CD4-positive, alpha-beta T cell treated with Interleukin-4 for 1 hour (primary cell): ENCODE data around the gene RPL12.
"Not testable (repeated sequence)": the region's sequence is repeated elsewhere in the genome, so short reads cannot be mapped to it uniquely, and the experiment has no call there.

ENCODE experiments used
- DNase-seq, 2 donors: peaks; one replicate each; pipeline ENCODE4 v3.0.0-alpha.2; 2020 to 2022

RPL12 gene

DNA sequence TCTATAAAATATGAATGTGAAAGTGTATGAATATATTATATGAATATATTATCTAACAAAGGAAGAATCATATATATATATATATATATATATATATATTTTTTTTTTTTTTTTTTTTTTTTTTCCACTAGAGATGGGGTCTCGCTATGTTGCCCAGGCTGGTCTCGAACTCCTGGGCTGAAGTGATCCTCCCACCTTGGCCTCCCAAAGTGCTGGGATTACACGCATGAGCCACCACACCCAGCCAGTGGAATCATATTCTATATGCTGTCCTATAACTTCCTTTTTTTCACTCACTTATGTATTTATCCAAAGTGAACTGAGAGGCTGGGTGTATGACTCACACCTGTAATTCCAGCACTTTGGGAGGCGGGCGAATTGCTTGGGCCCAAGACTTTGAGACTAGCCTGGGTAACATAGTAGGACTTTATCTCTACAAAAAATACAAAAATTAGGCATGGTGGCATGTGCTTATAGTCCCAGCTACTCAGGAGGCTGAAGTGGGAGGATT, 15.3 kb upstream of the RPL12 start:
- not testable (repeated sequence) for DNase-seq

DNA sequence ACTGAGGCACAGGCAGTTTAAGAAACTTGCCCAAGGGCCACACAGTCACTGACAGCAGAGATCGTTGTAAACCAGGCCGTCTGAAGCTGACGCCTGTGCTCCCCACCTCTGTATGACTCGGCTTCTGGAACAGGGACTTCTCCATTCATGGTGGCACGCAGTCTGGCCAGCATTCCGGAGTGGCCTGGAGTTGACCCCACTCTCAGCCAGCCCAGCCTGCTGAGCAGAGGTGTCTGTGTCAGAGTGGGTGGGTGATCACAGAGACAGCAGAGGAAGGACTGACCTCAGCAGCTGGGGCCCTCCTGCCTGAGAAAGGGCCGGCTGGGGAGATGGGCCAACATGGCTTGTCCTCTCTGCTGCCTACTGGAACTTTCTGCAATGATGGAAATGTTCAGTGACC, 12.7 kb upstream of the RPL12 start:
- no peak for DNase-seq

DNA sequence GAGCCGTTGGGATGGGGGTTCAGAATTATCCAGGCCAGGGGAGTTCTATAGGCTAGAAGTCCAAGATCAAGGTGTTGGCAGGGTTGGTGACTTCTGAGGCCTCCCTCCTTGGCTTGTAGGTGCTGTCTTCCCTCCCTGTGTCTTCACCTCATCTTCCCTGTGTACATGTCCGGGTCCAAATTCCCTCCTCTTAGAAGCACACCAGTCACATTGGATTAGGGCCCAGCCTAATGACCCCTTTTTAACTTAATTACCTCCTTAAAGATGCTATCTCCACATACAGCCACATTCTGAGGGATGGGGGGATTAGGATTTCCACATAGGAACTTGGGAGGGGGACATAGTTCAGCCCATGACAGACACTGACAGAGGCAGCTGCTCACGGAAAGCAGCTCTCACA, 12.2 kb upstream of the RPL12 start:
- DNase-seq = no peak

DNA sequence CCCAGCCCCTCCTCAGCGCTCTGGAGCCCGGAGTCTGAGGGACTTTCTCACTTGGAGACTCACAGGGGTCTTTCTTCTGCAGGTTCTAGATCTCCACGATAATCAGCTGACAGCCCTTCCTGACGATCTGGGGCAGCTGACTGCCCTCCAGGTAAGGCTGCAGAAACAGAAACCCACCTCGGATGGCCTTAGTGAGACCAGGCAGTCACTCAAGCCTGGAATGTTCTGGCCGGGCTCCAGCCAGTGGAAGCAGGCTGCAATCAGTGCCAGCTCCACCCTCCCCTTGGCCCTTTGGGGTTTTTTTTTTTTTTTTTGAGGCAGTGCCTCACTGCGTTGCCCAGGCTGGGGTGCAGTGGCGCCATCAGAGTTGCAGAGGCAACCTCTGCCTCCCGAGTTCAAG, 7.7 kb upstream of the RPL12 start:
- DNase-seq = no peak

DNA sequence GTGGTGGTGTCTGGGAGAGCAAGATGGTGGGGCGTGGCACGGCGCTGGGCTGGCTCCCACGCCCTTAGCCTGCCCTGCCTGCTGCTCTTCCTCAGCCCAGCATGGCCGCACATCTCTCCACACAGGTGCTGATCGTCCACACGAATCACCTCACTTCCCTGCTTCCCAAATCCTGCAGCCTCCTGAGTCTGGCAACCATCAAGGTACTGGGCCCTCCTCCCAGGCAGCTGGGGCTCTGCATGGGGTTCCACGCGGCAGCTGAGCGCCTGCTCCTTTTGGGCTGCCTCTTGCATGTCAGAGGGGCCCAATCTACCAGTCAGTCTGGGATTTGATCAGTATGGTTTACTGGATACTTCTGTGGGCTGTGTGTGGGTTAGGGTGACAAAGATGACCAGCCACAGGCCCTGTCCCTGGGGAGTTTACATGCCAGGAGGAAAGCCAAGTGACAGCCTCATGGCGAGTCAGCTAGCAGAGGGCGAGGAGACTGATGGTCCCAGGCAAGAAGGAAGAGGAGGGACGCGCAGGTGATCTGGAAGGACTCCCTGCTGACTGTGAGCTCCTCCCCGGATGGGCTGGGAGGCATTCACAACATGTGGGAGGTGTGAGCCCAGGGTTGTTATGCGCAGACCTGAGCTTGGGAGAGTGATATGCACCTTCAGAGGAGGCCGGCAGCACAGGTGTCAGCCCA, 6.1 kb upstream of the RPL12 start:
- no peak for DNase-seq

DNA sequence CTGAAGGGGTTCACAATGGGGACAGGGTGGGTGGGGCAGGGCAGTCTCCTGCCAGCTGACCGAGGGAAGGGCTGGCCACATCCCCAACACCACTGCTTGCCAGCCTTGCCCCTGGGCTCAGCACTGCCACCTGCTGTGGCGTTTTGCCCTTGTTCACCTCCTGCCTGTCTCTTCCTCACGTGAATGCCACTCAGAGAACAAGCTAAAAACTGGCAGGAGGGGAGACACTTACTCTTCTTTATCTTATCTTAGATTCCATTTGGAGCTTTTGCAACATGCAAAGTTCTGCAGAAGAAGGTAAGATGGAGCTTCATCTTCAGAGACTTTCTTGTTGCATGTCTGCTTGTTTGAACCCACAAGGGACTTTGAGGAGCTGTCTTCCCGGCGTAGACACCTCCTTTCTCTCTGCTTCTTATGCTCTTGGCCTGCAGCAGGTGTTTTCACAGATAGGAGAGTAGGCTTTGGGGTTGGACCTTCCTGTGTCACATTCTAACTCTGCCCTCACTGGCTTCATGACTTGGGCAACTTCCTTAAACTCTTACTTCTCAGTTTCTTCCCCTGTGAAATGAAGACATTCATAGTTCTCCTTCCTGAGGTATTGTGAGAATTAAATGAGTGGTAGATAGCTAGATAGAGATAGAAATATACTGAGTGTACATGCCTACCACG, 4.3 kb upstream of the RPL12 start:
- DNase-seq = peak; percentile 32 to 36

DNA sequence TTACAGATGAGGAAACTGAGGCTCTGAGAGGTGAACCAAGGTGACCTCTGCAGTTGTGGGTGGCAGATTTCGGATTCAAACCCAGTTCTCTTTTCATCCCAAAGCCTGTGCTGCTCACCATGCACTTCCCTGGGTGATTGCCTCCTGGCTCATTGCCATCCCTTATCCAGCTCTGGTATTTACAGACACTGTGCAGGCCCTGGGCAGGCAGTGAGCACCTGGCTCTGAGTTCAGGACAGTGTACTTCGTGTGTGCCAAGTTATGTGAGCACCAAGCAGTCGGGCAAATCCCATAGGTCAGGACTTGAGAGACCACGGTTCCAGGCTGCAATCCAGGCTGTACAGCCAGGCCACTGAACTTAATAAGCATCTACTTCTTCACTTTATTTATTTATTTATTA, 1.5 kb upstream of the RPL12 start:
- DNase-seq = no peak

DNA sequence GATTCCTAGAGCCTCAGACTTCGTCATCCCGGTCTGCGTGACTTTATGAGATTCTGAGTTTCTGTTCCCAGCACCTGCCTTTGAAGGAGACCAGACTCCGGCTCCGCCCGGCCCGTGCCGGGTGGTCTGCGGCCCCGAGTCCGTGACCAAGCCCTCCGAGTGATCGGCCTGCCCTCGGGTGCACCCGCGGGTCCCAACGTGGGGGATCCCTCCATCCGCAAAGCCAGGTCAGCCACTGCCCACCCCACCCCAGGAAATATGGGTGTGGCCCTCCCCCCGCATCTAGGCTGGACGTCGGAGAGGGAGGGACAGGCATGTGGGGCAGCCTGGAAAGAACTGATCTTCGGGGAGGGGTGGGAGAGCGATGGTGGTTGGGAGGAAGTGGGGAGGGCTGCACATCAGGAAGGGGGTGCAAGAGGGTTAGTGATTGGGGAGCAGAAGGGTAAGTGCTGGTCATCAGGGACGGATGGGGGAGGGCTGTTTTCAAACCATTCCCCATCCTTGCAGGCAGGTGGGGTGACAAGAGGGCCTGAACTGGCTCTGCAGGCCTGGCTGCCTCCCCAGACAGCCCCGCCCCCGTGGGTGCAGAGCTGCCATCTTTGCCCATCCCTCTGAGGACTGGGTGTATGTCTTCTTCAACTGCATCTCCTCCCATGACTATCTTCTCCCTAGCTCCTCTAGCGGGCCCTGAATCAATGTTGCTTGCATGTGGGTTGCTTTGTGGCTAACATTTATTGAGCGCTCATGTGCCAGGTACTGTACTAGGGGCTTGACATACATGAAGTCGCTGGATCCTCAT, 851 bp upstream of the RPL12 start:
- DNase-seq = peak; percentile 43

DNA sequence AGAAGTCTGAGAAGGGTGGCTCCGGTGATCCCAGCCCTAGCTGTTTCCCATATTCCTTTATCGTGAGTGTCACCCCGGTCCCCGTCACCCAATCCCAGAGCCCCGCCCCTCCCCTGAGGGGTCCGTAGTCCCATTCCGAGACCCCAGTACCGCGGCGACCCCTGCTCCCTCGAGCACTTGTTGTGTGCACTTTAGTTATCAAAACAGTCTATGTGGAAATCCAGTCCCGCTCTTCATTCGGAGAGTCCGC, 327 bp upstream of the RPL12 start:
- no peak for DNase-seq

DNA sequence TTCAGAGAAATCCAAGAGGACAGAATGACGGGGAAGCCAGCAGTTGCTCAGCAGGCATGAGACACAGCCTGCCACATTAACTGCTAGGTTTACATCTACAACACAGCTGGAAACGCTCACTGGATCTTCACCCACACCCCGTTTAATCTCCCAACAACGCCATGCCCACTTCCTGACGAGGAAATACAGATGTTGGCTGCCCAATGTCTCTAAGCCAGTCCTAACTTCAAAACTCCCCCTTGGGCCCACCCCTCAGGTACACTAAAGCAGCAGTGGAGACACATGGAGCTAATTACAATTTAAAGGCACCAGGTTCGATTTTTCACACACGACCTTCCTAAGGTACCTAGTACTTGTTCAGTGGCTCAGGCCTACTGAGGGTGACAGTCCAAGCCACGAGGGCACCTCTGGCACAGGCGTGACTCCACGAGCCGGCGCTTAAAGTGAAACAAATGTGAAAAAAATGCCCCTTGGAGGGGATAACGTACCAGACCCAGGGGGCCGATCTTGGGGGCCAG, 904 bp downstream of the RPL12 start:
- DNase-seq = no peak

DNA sequence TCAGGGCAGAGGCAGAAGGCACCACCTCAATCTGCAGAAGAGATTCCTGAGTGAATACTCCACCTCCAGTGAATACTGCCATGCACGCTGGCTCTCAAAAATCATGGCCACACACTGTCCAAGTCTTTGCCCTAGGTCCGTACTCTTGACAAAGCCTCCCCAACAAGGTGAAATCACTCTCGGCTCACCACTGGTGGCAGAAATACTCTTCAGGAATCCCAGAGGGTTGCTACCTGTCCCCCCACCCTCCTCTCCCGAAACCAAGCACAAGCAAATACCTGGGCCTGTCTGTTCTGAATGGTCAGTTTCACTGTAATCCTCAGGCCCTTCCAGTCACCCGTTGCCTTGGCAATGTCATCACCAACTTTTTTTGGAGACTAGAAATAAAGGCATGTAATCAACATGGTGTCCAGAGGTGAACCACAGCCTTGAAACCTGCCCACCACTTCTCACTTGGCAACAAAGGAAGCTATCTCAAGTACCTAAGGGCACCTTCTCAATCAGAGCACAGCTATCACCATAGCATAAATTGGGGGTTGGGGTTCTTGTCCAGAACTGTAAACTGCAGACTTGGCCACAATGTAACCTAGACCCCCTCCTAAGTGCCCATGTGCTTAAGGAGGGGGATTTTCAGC, 1.8 kb downstream of the RPL12 start:
- no peak for DNase-seq

DNA sequence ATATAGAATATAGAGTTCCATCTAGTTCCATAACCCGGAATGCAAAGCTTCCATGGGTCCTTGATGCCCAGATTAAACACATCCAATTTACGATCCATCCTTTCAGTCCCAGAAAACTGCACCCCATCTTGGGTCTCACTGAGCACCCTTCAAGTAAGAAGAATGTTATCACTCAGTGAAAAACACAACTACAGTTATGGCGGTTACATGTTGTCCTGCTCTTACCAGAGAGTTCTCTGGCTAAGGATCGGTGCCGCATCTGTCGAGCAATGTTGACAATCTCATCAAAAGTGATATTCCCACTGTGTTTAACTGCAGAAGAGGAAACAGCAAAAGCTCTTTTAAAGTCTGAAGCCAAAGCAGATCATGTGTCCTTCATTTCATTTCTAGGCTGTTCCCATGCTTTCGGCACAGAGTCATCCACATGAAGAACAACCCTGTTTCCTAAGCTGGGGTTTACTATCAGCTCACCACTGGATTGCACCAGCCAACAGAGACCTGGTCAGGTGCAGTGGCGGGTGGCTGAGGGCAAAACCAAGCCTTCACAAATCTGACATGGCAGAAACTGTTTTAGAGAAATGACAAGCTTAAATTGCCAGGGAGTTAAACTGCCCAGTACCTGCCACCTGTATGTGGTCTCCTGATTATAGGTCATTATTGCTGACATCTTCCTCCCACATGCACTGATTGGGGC, 2.9 kb downstream of the RPL12 start:
- no peak for DNase-seq

DNA sequence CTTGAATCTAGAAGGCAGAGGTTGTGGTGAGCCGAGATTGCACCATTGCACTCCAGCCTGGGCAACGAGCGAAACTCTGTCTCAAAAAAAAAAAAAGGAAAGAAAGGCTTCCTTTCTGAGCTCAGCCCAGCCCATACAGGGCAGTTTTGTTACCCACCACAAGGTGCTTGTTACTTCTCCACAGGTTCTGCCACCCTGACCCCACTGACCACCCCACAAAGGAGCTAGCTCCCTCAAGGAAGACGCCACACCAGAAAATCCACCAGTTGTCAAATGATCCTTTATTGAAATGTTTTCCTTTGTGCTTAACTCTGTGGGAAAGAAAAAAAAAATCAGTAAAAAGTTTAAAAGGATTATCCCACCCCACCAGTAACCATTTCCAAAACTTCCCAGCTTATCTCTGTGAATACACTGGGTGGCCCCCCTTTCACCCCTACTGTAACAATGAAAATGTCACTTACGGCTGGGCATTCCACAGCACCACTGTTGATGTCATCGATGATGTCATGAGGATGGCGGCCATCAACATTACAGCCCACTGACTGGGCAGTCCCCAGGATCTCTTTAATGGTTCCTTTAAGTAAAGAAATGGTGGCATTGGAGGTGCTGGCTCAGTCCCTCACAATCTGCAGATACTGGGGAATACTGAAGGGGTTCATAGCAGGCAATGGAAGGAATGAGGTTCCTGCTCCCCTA, 3.6 kb downstream of the RPL12 start:
- DNase-seq = no peak

DNA sequence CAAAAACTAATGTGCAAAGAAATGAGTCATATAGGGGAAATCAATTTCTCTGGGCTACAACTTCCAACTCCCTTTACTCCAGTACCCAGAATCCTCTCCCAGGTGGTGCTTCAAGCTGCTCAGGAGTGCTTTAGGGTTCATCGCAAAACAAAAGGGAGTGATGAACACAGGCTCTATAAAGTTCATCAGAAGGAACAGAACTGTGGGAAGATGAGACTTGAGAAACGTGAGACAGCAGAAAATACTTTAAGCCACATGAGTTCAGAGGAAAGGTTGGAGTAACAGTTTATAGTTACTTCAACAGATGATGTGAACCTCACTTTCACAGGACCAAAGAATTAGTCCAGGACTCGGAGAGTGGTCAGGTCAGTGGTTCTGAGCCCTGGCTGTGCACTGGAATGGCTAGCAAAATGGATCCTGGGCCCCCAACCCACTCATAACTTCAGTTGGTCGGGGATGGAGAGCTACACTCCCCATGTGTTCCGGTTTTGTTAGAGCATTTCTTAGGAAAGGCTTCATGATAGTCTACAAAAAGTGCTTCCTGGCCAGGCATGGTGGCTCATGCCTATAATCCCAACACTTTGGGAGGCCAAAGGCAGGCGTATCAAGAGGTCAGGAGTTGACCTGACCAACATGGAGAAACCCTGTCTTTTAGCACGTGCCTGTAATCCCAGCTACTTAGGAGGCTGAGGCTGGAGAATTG, 4.3 kb downstream of the RPL12 start:
- no peak for DNase-seq

DNA sequence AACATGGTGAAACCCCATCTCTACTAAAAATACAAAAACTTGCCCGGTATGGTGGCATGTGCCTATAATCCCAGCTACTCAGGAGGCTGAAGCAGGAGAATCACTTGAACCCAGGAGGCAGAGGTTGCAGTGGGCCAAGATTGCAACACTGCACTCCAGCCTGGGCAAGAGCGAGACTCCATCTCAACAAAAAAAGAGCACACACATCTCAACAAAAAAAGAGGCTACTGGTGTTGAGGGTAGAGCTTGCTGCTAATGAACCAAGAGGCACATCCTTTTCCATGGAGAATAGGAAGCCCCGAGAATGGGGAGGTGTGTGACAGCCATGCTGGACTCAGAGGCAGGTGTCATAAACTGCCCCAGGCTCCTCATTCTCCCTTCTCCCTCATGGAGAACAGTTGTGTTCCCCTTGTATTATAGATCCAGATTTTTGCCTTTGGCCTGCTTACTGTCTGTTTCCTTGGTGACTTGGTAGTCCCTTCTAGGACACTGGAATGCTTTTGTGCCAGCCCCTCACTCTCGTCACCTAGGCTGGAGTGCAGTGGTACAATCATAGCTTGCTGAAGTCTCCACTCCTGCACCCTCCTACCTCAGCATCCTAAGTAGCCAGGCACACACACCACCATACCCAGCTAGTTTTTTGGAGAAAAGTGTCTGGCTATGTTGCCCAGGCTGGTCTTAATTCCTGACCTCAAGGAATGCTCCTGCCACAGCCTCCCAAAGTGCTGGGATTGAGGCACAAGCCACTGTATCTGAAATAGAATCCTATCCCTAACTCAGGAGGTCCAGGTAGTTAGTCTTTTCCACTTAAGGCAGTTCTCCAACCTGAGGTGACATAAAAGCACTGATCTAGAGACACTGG, 5.1 kb downstream of the RPL12 start:
- no peak for DNase-seq

DNA sequence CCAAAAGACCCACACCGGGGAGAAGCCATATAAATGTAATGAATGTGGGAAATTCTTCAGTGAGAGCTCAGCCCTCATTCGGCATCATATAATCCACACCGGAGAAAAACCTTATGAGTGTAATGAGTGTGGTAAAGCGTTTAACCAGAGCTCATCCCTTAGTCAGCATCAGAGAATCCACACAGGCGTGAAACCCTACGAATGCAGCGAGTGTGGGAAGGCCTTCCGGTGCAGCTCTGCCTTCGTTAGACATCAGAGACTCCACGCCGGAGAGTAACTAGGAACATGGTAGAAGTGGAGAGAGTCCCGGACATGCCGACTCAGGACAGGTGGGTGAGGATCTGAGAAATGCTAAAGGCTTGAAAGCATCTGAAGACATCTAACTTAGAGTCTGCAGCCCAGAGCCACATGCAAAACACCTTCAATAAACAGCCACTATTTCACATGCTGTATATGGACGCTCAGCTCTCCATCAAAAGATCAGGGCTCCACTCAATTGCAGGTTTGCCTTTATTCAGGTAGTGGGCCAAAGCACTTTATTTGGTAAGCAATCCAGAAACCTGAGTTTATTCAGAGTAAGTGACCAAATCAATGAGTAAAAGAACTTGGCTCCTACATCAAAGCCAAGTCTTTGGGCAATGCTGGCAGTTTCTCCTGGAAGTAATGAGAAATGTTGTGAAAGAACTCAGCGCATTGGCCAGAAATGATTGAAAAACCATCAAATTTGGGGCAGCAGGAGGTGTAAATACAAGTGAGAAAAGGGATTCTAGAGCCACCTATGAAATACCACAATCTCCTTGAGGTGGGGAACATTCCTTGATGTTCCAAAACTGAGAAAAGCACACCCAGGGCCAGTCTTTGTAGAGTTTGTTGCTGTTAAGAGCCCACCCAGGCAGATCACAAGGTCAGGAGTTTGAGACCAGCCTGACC, 6.0 kb downstream of the RPL12 start:
- no peak for DNase-seq

DNA sequence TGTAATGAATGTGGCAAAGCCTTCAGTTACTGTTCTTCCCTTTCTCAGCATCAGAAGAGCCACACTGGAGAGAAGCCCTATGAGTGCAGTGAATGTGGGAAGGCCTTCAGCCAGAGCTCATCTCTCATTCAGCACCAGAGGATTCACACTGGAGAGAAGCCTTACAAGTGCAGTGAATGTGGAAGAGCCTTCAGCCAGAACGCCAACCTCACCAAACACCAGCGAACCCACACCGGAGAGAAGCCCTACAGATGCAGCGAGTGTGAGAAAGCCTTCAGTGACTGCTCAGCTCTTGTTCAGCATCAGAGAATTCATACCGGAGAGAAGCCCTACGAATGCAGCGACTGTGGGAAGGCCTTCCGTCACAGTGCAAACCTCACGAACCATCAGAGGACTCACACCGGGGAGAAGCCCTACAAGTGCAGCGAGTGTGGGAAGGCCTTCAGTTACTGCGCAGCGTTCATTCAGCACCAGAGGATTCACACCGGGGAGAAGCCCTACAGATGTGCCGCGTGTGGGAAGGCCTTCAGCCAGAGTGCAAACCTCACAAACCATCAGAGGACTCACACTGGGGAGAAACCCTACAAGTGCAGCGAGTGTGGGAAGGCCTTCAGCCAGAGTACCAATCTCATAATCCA, 6.8 kb downstream of the RPL12 start:
- DNase-seq = no peak

DNA sequence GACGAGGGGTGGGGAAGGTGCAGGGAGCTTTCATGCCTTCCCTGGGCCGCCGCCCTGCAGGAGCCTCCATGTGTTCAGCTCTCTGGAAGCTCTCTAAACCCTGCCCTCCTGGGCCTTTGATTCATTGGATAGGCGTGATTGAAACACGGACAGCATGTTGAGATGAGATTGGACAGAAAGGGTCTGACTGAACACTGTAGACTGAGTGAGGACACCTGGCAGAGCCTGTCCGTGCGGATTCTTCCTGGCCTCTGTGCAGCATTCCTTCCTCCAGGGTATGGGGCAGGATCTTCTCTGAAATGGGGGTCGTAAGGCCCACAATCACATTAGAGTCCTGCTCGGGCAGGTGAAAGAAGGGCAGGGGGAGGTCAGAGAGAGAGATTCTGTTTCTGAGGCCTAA, 12.8 kb downstream of the RPL12 start:
- no peak for DNase-seq
